HEK293T (cell line): ENCODE measurements around the gene CCDC88C.

Experiments used
- CTBP1 ChIP-seq: fragments of 450-650 bp; IDR thresholded peaks from 2 replicates; pipeline ENCODE4 v1.6.1; 2016; ENCODE audit warnings: borderline replicate concordance
- FOXA1 ChIP-seq: fragments of 450-650 bp; IDR thresholded peaks from 2 replicates; pipeline ENCODE4 v1.6.1; 2016; ENCODE audit warnings: mild to moderate bottlenecking

DNA sequence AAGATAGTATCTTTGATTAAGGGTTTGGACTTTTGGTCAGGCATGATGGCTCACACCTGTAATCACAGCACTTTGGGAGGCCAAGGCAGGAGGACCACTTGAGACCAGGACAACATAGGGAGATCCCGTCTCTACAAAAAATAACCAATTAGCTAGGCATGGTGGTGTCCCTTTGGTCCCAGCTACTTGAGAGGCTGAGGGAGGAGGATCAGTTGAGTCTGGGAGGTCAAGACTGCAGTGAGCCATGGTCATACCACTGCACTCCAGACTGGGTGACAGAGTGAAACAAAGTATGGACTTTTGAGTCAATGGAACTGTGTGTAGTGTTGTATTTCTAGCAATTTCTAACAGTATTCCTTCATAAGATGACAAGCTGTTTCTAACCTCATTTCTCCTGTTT, 38.7 kb upstream of the CCDC88C start:
- TF ChIP-seq FOXA1: no peak
- no peak for TF ChIP-seq CTBP1
